GM23338 (cell line): ENCODE data around the gene NRG3. TPM values are rescaled to one million over a fixed set of nuclear protein-coding genes. Genes with fewer than 3 reads are reported as not detected.

Experiments
- ATAC-seq: fragments of 200-7000 bp; cut with Tn5 transposase; 3 replicates; pipeline ENCODE4 v1.9.1; 2020
- DNase-seq: peaks from one replicate; pipeline ENCODE4 v3.0.0-alpha.2; 2015; ENCODE audit warnings: low spot score
- H2AFZ ChIP-seq: fragments of 200-600 bp; sonication (generic); 2 replicates; pipeline ENCODE4 v1.8.0; 2016; ENCODE audit warnings: antibody characterized with exemption, mild to moderate bottlenecking, moderate library complexity
- H3F3A ChIP-seq: fragments of 200-600 bp; sonication (generic); replicated peaks from 2 replicates; pipeline ENCODE4 v1.8.0; 2017; ENCODE audit warnings: antibody characterized with exemption, mixed run types, low read depth
- H3K27ac ChIP-seq: fragments of 200-600 bp; sonication (generic); 2 replicates; pipeline ENCODE4 v1.6.1; 2016; ENCODE audit warnings: low read depth
- H3K27me3 ChIP-seq: fragments of 200-600 bp; sonication (generic); 2 replicates; pipeline ENCODE4 v1.8.0; 2016; ENCODE audit warnings: mild to moderate bottlenecking, mixed run types, moderate library complexity; ENCODE audit not compliant: insufficient read depth
- H3K36me3 ChIP-seq: fragments of 200-600 bp; sonication (generic); 2 replicates; pipeline ENCODE4 v1.8.0; 2016; ENCODE audit warnings: mild to moderate bottlenecking; ENCODE audit not compliant: insufficient read depth
- H3K4me1 ChIP-seq: fragments of 200-600 bp; sonication (generic); 2 replicates; pipeline ENCODE4 v1.8.0; 2016; ENCODE audit warnings: mild to moderate bottlenecking, moderate library complexity; ENCODE audit not compliant: insufficient read depth
- H3K4me2 ChIP-seq: fragments of 200-600 bp; sonication (generic); 2 replicates; pipeline ENCODE4 v1.7.1; 2017; ENCODE audit warnings: mixed run types
- H3K4me3 ChIP-seq: fragments of 200-600 bp; sonication (generic); 2 replicates; pipeline ENCODE4 v1.6.1; 2016; ENCODE audit warnings: mixed run types
- H3K79me2 ChIP-seq: fragments of 200-600 bp; sonication (generic); replicated peaks from 2 replicates; pipeline ENCODE4 v1.8.0; 2017; ENCODE audit warnings: mild to moderate bottlenecking; ENCODE audit not compliant: insufficient read depth
- H3K9me2 ChIP-seq: fragments of 200-600 bp; sonication (generic); 2 replicates; pipeline ENCODE4 v1.8.0; 2017; ENCODE audit not compliant: insufficient read depth
- H4K20me1 ChIP-seq: fragments of 200-600 bp; sonication (generic); replicated peaks from 2 replicates; pipeline ENCODE4 v1.8.0; 2017; ENCODE audit warnings: mild to moderate bottlenecking; ENCODE audit not compliant: insufficient read depth
- H3K27ac Mint-ChIP-seq: 2 replicates; pipeline ENCODE4 v1.8.0; 2020; ENCODE audit warnings: inconsistent platforms, mild to moderate bottlenecking, moderate library complexity, mixed read lengths
- H3K27me3 Mint-ChIP-seq: 3 replicates; pipeline ENCODE4 v1.8.0; 2022; ENCODE audit warnings: low read depth, mild to moderate bottlenecking, moderate library complexity, mixed read lengths, inconsistent platforms; ENCODE audit not compliant: insufficient read depth, poor library complexity
- H3K36me3 Mint-ChIP-seq: 3 replicates; pipeline ENCODE4 v1.8.0; 2021; ENCODE audit warnings: low read depth, mild to moderate bottlenecking, inconsistent platforms, moderate library complexity, mixed read lengths
- H3K4me1 Mint-ChIP-seq: 3 replicates; pipeline ENCODE4 v1.8.0; 2020; ENCODE audit warnings: mild to moderate bottlenecking, inconsistent platforms, mixed read lengths
- H3K4me3 Mint-ChIP-seq: 3 replicates; pipeline ENCODE4 v1.8.0; 2021; ENCODE audit warnings: moderate library complexity, mild to moderate bottlenecking, inconsistent platforms, mixed read lengths
- H3K9me3 Mint-ChIP-seq: 3 replicates; pipeline ENCODE4 v1.8.0; 2020; ENCODE audit warnings: moderate library complexity, mild to moderate bottlenecking, inconsistent platforms, mixed read lengths
- JUNB ChIP-seq: IDR thresholded peaks from one replicate; pipeline ENCODE4 v1.6.1; 2016; ENCODE audit warnings: antibody characterized with exemption; ENCODE audit not compliant: unreplicated experiment
- NANOG ChIP-seq: IDR thresholded peaks from 2 replicates; pipeline ENCODE4 v1.6.1; 2016; ENCODE audit warnings: antibody characterized with exemption, borderline replicate concordance
- STAT1 ChIP-seq: IDR thresholded peaks from one replicate; pipeline ENCODE4 v1.6.1; 2016; ENCODE audit warnings: antibody characterized with exemption; ENCODE audit not compliant: unreplicated experiment
- ZNF331 ChIP-seq: fragments of 250-450 bp; sonication (Bioruptor Pico); IDR thresholded peaks from 2 replicates; pipeline ENCODE4 v1.5.0; 2020; ENCODE audit warnings: low read depth, mild to moderate bottlenecking, moderate library complexity
- ZNF462 ChIP-seq: fragments of 250-450 bp; sonication (Bioruptor Pico); IDR thresholded peaks from 2 replicates; pipeline ENCODE4 v1.5.0; 2020; ENCODE audit warnings: mild to moderate bottlenecking, moderate library complexity
- polyA plus RNA-seq: library from polyadenylated mRNA; unstranded; fragments of >200 nt; fragmentation: Nextera tagmentation; extraction: Ambion mirVana; gene quantifications from 2 replicates; pipeline ENCODE4 v1.2.1, GENCODE V29; 2016
- total RNA-seq: library from RNA; depleted of rRNA; stranded (reverse); fragments of >200 nt; shearing (Covaris generic); gene quantifications from 2 replicates; pipeline ENCODE4 v1.2.3, GENCODE V29; 2014
- TF ChIP-seq, protein P1 (sequence below): IDR thresholded peaks from 2 replicates; pipeline ENCODE4 v1.6.1; 2016; ENCODE audit warnings: antibody characterized with exemption
- TF ChIP-seq, protein P2 (sequence below): IDR thresholded peaks from one replicate; pipeline ENCODE4 v1.6.1; 2018; ENCODE audit warnings: antibody characterized with exemption; ENCODE audit not compliant: unreplicated experiment

Gene NRG3
- total and polyA plus RNA-seq, 2 experiments from 2014 or later = 1.9 to 3.9 TPM

DNA sequence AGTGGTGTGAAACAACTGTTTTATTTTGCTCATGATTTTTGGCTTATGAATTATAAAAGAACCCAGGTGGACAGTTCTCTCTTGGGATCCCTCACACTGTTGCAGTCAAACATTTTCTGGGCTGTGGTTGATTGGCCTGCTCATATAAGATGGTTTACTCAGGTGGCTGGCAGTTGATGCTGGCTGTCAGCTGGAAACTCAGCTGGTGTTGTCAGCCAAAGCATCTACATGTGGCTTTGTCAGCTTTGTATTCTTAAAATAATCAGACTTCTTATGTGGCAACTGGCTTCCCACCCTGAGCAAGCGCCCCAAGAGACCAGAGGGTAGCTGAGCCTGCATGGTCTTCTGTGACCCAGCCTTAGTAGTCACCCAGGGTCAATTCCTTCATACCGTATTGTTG, 534.7 kb downstream of the NRG3 start (continued):
- TF ChIP-seq, protein P1, sequence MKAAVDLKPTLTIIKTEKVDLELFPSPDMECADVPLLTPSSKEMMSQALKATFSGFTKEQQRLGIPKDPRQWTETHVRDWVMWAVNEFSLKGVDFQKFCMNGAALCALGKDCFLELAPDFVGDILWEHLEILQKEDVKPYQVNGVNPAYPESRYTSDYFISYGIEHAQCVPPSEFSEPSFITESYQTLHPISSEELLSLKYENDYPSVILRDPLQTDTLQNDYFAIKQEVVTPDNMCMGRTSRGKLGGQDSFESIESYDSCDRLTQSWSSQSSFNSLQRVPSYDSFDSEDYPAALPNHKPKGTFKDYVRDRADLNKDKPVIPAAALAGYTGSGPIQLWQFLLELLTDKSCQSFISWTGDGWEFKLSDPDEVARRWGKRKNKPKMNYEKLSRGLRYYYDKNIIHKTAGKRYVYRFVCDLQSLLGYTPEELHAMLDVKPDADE = no peak
- no peak for TF ChIP-seq STAT1

- Histone ChIP-seq H3K27me3 (no peaks in the 10 kb centered on the region), H4K20me1 (no peaks in the 10 kb centered on the region), H3K36me3 (no peaks in the 10 kb centered on the region), H3K9me2 (no peaks in the 10 kb centered on the region), H3K4me1 (0 out of 2 replicates have a peak, but pooled peaks cover 4% of the 10 kb centered on the region), H3K4me2 (no peak overlapping the region), H2AFZ (no peak overlapping the region), H3F3A (no peaks in the 10 kb centered on the region), H3K79me2 (no peaks in the 10 kb centered on the region), H3K27ac (no peak overlapping the region), H3K4me3 (no peak overlapping the region)
- ATAC-seq (no peak), DNase-seq (no peak)
- Mint-ChIP-seq H3K27me3 (peaks cover 3% of the 10 kb centered on the region), H3K36me3 (no peaks in the 10 kb centered on the region), H3K4me3 (no peak overlapping the region), H3K4me1 (peaks cover 9% of the 10 kb centered on the region; the same call in 2 of the 3 replicates), H3K9me3 (no peaks in the 10 kb centered on the region), H3K27ac (no peak overlapping the region)
- TF ChIP-seq NANOG (no peak), ZNF331 (CRISPR knock-in tag) (no peak), STAT1 (no peak), ZNF462 (CRISPR knock-in tag) (no peak), JUNB (no peak)
- TF ChIP-seq, protein P1 = no peak
- TF ChIP-seq, protein P2, sequence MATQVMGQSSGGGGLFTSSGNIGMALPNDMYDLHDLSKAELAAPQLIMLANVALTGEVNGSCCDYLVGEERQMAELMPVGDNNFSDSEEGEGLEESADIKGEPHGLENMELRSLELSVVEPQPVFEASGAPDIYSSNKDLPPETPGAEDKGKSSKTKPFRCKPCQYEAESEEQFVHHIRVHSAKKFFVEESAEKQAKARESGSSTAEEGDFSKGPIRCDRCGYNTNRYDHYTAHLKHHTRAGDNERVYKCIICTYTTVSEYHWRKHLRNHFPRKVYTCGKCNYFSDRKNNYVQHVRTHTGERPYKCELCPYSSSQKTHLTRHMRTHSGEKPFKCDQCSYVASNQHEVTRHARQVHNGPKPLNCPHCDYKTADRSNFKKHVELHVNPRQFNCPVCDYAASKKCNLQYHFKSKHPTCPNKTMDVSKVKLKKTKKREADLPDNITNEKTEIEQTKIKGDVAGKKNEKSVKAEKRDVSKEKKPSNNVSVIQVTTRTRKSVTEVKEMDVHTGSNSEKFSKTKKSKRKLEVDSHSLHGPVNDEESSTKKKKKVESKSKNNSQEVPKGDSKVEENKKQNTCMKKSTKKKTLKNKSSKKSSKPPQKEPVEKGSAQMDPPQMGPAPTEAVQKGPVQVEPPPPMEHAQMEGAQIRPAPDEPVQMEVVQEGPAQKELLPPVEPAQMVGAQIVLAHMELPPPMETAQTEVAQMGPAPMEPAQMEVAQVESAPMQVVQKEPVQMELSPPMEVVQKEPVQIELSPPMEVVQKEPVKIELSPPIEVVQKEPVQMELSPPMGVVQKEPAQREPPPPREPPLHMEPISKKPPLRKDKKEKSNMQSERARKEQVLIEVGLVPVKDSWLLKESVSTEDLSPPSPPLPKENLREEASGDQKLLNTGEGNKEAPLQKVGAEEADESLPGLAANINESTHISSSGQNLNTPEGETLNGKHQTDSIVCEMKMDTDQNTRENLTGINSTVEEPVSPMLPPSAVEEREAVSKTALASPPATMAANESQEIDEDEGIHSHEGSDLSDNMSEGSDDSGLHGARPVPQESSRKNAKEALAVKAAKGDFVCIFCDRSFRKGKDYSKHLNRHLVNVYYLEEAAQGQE = no peak
Observed at GRCh38 chr10:82411416-82411815, 536.4 kb downstream of the NRG3 start.
